Measurements from ENCODE around the gene ZFP36. TPM values are rescaled to one million over a fixed set of nuclear protein-coding genes. Genes with fewer than 3 reads are reported as not detected.

ZFP36 gene
- total RNA-seq, 2 donors from 2014 or later: 55.8 to 108 TPM

DNA sequence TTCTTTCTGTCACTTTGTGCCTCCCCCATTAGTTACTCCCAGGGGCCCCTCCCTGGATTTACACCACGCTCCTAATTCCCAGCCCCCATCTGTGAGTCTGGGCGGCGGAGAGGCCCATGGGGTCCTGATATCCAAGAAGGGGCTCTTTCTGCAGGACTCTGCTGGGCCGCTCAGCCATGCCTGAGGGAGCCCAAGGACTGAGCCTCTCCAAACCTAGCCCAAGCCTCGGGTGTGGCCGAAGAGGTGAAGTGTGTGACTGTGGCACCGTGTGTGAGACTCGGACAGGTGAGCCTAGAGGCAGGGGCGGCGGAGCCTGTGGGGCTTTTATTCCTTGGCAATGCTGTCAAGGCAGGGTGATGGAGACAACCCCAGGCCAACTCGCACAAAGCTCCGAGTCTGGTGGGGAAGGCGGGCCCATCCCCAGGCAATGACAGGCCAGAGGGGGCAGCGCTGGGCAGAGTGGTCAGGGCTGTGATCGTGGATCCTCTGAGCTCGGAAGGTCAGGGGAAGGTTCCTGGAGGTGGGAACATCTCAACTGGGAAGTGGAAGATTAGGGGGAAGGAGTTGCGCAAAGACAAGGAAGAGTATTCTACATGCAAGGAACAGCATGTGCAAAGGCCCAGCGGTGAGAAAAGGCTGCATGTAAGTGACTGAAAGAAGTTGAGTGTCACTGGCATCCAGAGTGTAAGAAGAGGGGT is 7.4 kb downstream of the ZFP36 start:
- 66 to 75% methylated on average over 14 to 18 of the region's 18 CpGs for WGBS, 2 donors
- ATAC-seq: no peak
- Histone ChIP-seq H3K27ac (peak overlapping the region in 3 of 4 donors; percentile 64 to 98 (median 78)), H3K36me3 (replicated peaks in 1 of 2; ENCODE audit: insufficient read depth in 1 of 2, low read depth in 2 of 2) (no peaks in the 10 kb centered on the region), H3K9me3 (no peaks in the 10 kb centered on the region), H3K4me1 (peaks cover 40% of the 10 kb centered on the region), H3K27me3 (no peaks in the 10 kb centered on the region), H3K4me3 (no peak overlapping the region)
- intact Hi-C loops (cut with DNase I): loop anchor here (10.0 kb wide), 1 partner anchor 69 kb away; the partner anchor contains the start of gene SAMD4B
- no peak for DNase-seq
- TF ChIP-seq POLR2A (IDR thresholded peaks at IDR 0.05): no peak
- TF ChIP-seq, protein P1, sequence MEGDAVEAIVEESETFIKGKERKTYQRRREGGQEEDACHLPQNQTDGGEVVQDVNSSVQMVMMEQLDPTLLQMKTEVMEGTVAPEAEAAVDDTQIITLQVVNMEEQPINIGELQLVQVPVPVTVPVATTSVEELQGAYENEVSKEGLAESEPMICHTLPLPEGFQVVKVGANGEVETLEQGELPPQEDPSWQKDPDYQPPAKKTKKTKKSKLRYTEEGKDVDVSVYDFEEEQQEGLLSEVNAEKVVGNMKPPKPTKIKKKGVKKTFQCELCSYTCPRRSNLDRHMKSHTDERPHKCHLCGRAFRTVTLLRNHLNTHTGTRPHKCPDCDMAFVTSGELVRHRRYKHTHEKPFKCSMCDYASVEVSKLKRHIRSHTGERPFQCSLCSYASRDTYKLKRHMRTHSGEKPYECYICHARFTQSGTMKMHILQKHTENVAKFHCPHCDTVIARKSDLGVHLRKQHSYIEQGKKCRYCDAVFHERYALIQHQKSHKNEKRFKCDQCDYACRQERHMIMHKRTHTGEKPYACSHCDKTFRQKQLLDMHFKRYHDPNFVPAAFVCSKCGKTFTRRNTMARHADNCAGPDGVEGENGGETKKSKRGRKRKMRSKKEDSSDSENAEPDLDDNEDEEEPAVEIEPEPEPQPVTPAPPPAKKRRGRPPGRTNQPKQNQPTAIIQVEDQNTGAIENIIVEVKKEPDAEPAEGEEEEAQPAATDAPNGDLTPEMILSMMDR (IDR thresholded peaks at IDR 0.05): no peak

DNA sequence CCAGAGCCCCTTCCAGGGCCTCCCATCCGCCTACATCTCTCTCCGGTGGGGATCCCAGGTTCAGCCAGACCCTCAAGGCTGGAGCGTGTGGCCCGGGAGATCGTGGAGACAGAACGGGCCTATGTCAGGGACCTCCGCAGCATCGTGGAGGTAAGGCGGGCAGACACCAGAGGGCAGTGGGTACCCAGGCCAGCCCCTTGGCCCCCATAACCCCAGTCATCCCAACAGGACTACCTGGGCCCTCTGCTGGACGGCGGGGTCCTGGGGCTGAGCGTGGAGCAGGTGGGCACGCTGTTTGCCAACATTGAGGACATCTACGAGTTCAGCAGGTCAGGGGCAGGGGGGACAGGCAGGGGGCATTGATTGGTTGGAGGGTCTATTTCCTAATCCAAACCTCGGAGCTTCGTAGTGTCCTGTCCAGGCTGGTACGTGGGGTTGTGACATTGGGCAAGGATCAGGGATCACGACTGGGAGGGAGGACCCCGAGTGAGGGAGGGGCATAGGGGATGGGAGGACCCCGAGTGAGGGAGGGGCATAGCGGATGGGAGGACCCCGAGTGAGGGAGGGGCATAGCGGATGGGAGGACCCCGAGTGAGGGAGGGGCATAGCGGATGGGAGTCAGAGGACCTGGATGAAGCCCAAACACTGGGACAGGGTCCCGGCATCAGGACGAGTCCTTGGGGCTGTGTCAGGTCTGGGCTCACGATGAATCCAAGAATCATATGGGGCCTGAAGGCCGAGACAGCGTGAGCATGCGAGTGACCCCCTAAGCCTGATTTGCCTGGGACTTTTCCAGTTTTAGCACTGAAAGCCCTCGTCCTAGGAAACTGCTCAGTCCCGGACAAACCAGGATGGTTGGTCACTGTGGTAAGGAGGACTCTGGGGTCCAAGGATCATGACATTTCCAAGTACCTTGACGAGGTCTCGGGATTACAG is 8.7 kb downstream of the ZFP36 start:
- Histone ChIP-seq H3K4me1 (peaks cover 34% of the 10 kb centered on the region), H3K27me3 (no peaks in the 10 kb centered on the region), H3K36me3 (replicated peaks in 1 of 2; ENCODE audit: insufficient read depth in 1 of 2, low read depth in 2 of 2) (no peaks in the 10 kb centered on the region), H3K9me3 (no peaks in the 10 kb centered on the region), H3K4me3 (no peak overlapping the region), H3K27ac (no peak overlapping the region)
- DNase-seq: no peak
- ATAC-seq: no peak
- intact Hi-C loops (cut with DNase I): loop anchor here (10.0 kb wide), 1 partner anchor 71 kb away; the partner anchor contains the start of gene SAMD4B
- 71 to 74% methylated on average over 23 to 34 of the region's 35 CpGs for WGBS, 2 donors
- TF ChIP-seq POLR2A (IDR thresholded peaks at IDR 0.05): no peak
- TF ChIP-seq, protein P1 (IDR thresholded peaks at IDR 0.05): no peak

DNA sequence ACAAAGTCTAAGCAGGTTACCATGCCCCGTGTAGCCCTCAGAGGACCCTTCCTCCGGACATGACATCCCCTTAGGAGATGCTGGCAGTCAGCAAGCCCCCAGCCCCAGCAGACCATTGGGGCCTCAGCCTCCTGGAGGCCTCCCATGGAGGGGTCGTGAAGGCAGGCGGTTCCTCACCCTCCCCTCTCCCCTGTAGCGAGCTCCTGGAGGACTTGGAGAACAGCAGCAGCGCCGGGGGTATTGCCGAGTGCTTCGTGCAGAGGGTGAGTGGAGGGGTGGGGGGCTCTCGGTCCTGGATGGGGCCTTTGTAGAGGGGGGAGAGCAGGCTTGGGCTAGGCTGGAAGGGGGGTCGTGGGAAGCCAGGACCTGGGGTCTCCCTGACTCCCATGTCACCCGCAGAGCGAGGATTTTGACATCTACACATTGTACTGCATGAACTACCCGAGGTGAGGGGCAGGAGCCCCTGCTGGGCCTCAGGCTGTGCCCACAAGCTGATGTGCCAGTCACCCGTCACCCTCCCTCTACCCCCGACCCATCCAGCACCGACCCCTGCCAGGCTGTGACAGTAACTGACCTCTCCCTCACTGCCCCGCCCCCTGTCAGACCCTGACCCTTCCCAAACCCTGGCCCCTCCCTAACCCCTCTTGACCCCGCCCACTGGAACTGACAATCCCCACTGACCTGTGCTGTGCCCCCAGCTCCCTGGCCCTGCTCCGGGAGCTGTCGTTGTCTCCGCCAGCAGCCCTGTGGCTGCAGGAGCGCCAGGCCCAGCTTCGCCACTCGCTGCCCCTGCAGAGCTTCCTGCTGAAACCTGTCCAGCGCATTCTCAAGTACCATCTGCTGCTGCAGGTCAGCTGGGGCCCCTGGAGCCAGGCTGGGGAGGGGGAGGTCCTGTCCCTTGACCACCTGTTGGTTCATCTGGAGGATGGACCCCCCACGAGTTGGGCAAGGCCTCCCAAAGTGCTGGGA is 9.8 kb downstream of the ZFP36 start:
- Histone ChIP-seq H3K4me3 (no peak overlapping the region), H3K27me3 (no peaks in the 10 kb centered on the region), H3K9me3 (no peaks in the 10 kb centered on the region), H3K4me1 (peaks cover 23% of the 10 kb centered on the region), H3K36me3 (replicated peaks in 1 of 2; ENCODE audit: insufficient read depth in 1 of 2, low read depth in 2 of 2) (no peaks in the 10 kb centered on the region), H3K27ac (no peak overlapping the region)
- ATAC-seq (no peak), DNase-seq (no peak)
- 81 to 83% methylated on average over 14 to 26 of the region's 27 CpGs for WGBS, 2 donors
- TF ChIP-seq, protein P1 (IDR thresholded peaks at IDR 0.05): no peak
- no peak for TF ChIP-seq POLR2A (IDR thresholded peaks at IDR 0.05)
- intact Hi-C loops (cut with DNase I): loop anchor here (10.0 kb wide), 1 partner anchor 72 kb away; the partner anchor contains the start of gene SAMD4B

DNA sequence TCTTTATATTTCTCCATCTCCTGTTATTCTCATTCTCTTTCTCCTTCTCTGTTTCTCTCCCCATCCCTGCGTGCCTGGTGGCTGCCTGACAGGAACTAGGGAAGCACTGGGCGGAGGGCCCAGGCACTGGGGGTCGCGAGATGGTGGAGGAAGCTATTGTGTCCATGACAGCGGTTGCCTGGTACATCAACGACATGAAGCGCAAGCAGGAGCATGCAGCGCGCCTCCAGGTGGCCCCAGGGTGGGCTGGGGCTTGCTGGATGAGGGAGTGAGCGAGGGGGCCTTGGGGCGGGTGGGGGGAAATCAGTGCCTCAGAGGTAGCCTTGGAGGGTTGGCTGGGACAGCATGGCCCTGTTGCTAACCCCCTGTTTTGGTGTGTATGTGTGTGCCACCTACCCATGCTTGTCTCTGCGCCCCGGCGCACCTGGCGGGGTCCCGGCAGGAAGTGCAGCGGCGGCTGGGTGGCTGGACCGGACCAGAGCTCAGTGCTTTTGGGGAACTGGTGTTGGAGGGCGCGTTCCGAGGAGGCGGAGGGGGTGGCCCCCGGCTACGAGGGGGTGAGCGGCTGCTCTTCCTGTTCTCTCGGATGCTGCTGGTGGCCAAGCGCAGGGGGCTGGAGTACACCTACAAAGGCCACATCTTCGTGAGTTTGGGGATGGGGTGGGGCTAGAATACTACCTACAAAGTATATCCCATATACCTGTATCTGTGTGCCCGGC is 11.0 kb downstream of the ZFP36 start:
- DNase-seq (no peak), ATAC-seq (no peak)
- Histone ChIP-seq H3K4me1 (peaks cover 14% of the 10 kb centered on the region), H3K4me3 (no peak overlapping the region), H3K27me3 (no peaks in the 10 kb centered on the region), H3K9me3 (no peaks in the 10 kb centered on the region), H3K27ac (no peak overlapping the region), H3K36me3 (replicated peaks in 1 of 2; ENCODE audit: insufficient read depth in 1 of 2, low read depth in 2 of 2) (no peaks in the 10 kb centered on the region)
- TF ChIP-seq, protein P1 (IDR thresholded peaks at IDR 0.05): no peak
- WGBS, 2 donors: 79 to 89% methylated on average over 30 of the region's 30 CpGs
- intact Hi-C loops (cut with DNase I): loop anchor here (10.0 kb wide), 1 partner anchor 73 kb away; the partner anchor contains the start of gene SAMD4B
